Hematopoietic multipotent progenitor cell treated with erythropoietin and hydrocortisone succinate and interleukin-3 and kit ligand, for 4 days (in vitro differentiated cells): ENCODE measurements around the gene HELZ2.

Source experiments
- DNase-seq: peaks from one replicate; pipeline ENCODE4 v3.0.0-alpha.2; 2015

Gene HELZ2

GRCh38 chr20:63549679-63550282, 24.3 kb downstream of the HELZ2 start:
- no peak for DNase-seq

GRCh38 chr20:63549019-63549418, 25.0 kb downstream of the HELZ2 start:
- DNase-seq, result no peak

GRCh38 chr20:63548542-63548941, 25.5 kb downstream of the HELZ2 start:
- no peak for DNase-seq

- peak; percentile 43 for DNase-seq
Observed at GRCh38 chr20:63547725-63548480, 26.1 kb downstream of the HELZ2 start, which contains the start of gene SRMS. TSS of gene SRMS (minus strand) at chr20:63547749. CDS start at chr20:63547463, 286 bp downstream.

- DNase-seq, result no peak
Observed at GRCh38 chr20:63546956-63547724, 26.9 kb downstream of the HELZ2 start.

- DNase-seq, result no peak
Observed at GRCh38 chr20:63546256-63546955, 27.6 kb downstream of the HELZ2 start.

- DNase-seq, result no peak
Observed at GRCh38 chr20:63545814-63546213, 28.2 kb downstream of the HELZ2 start.

- no peak for DNase-seq
Observed at GRCh38 chr20:63544958-63545516, 29.0 kb downstream of the HELZ2 start.

GRCh38 chr20:63544241-63544957, 29.6 kb downstream of the HELZ2 start:
- DNase-seq, result no peak

- DNase-seq, result no peak
Observed at GRCh38 chr20:63543733-63544132, 30.3 kb downstream of the HELZ2 start.

GRCh38 chr20:63543131-63543530, 30.9 kb downstream of the HELZ2 start:
- DNase-seq, result no peak

GRCh38 chr20:63542696-63543095, 31.3 kb downstream of the HELZ2 start:
- DNase-seq, result no peak

- DNase-seq, result no peak
Observed at GRCh38 chr20:63542031-63542559, 31.9 kb downstream of the HELZ2 start.

- DNase-seq, result no peak
Observed at GRCh38 chr20:63541371-63541770, 32.7 kb downstream of the HELZ2 start.

- DNase-seq, result no peak
Observed at GRCh38 chr20:63540417-63541186, 33.4 kb downstream of the HELZ2 start.

GRCh38 chr20:63539441-63540370, 34.3 kb downstream of the HELZ2 start:
- DNase-seq, result no peak

- no peak for DNase-seq
Observed at GRCh38 chr20:63539092-63539430, 35.0 kb downstream of the HELZ2 start.

- peak; percentile 41 for DNase-seq
Observed at GRCh38 chr20:63538204-63539091, 35.6 kb downstream of the HELZ2 start.
